GM19468 (cell line): ENCODE measurements around the gene RALBP1.
"Not testable (repeated sequence)": the region's sequence is repeated elsewhere in the genome, so short reads cannot be mapped to it uniquely, and the experiment has no call there.

Source experiments
- ATAC-seq: cut with Tn5 transposase; IDR thresholded peaks from one replicate; pipeline ENCODE4 v1.9.1; 2021; ENCODE audit warnings: mild to moderate bottlenecking, moderate library complexity, moderate number of reproducible peaks; ENCODE audit not compliant: unreplicated experiment; ENCODE audit errors: extremely low read depth

RALBP1 gene

GRCh38 chr18:9453283-9453682, 22.0 kb upstream of the RALBP1 start:
- no peak for ATAC-seq

DNA sequence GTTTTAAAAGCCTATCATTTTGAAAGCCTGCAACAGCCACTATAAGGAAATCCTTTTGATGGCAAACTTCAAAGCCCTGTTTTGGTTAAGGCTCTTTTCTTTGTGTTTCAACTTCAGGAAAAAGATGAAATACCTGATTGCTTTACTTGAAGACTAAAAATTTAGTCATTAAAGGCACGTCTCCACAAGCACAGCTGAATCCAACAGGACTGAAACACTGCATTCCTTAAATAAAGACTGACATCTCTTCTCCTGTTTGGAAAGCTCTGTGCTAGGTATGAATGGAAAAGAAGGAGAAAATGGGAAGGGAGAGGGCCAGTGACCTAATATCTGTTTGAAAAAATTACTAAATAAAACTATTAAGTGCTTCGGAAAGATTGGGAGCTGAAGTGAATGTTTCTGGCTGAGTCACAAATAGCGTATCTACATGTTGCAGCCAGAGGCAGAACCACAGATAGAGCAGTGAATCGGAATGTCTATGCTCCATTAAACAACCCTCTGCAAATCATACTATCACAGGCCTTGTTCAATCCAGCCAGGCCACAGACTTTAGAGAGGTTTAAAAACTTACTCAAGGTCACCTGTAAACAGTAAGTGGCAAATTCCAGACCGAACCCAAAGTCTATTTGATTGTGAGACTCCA, 21.1 kb upstream of the RALBP1 start:
- no peak for ATAC-seq

- no peak for ATAC-seq
These were observed 19.4 kb upstream of the RALBP1 start for GRCh38 chr18:9455718-9456511.

DNA sequence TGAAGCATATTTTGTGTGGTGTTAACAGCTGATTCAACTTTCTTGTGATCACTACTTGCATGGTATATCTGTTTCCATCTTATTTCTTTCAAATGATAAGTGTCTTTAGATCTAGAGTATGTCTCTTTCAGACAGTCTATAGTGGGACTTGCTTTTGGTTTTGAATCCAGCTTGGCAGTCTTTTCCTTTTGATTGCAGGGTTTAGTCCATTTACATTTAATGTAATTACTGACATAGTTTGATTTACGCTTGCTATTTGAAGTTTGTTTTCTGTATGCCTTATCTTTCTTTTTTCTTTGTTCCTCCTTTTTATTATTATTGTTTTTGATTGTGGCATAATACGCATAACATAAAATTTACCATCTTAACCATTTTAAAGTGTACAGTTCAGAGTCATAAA, 9.2 kb upstream of the RALBP1 start:
- ATAC-seq = no peak

- no peak for ATAC-seq
These were observed 8.5 kb upstream of the RALBP1 start for GRCh38 chr18:9466846-9467245.

DNA sequence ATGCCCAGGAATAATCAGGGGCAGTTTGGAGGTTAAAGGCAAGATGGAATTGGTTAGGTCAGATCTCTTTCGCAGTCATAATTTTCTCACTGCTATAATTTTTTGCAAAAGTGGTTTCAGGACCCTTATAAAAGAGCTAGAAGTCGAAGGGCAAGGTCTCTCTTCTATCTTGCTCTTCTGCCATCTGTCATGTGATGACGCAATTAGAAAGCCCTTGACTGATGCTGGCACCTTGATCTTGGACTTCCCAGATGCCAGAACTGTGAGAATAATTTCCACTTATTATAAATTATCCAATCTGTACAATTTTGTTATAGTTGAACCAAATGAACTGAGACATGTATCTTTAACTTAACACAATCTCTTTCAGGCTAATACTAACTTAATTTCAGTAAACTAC, 6.3 kb upstream of the RALBP1 start:
- no peak for ATAC-seq

GRCh38 chr18:9469685-9470084, 5.6 kb upstream of the RALBP1 start:
- ATAC-seq = no peak

DNA sequence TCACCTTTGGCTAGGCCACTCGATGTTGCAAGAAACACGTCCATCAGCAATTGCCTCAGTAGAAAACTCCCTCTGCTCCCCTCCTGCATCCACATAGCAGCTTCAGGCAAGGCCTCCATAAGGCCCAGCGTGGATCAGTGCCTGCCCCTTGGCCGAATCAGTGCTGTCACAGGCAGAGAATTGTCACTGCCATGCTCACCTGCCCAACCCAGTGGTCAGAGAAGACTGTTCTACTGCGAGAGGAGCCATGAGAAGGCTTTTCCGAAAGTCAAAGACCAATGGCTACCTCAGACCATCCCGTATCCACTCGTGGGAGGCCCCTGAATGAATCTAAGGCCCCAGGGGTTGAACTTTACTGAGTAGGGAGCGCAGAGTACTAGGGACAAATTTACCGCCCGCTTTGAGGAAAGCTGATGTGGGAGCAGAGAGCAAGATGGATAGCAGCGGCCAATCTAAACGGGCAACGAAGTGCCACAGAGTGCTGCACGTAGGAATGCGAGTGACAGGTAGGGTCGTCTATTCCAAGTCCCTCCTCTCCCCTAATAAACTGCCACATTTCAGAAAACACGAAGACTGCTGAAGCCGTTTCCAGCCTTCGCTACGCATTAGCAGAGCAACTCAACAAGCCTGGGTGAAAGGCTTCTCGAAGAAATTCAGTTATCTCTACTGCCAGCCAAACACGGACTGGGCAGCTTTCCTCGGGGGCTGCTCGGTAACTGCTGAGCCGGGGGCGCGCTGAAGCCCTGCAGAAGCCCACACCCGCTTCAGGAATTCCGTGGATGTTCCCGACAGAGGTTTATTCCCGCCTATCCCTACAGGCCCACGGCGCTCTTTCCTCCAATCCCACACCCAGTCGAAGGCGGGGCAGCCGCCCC, 968 bp upstream of the RALBP1 start:
- ATAC-seq = no peak

DNA sequence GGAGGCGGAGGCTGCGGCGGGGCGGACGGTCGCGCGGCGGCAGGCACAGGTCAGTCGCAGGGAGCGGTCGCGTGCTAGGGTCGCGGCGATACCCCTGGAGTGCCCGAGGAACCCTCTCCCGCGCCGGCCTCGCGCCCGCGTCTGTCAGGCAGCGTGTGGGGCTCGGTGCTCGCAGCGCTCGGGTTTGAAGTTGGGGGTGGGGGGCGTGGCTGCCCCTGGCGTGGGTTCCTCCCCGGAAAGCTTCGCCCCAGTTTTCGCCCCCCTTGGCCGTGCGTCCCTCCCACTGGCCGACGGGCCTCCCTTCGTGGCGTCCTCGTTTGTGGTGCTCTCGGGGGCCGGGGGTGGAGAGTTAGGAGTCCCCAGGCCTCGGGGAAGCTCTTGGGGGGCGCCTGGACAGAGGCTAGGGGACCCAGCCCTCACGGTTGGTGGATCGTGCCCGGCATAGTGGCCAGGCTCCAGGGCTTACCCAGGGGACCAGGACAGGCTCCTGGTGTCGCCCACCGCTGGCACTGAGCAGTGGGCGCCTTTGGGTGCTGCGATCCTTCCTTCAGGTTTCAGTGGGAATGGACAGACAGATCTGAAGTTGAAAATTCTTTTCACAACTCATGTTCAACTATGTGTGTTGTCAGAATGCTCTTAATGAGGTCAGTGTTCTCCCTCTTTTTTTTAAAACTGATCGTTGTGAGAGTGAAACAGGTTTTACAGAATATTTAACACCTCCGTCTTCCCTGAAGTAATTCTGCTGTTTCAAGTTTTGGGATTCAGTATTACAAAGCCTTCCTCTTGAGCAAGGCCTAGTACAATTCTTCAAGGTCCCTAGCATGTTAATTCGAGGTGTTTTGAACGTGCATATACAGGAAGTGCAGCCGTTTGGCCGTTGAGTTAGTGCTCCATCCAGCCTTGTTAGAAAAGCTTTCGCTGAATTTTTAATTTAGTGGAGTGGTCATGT, 604 bp downstream of the RALBP1 start:
- ATAC-seq = no peak

DNA sequence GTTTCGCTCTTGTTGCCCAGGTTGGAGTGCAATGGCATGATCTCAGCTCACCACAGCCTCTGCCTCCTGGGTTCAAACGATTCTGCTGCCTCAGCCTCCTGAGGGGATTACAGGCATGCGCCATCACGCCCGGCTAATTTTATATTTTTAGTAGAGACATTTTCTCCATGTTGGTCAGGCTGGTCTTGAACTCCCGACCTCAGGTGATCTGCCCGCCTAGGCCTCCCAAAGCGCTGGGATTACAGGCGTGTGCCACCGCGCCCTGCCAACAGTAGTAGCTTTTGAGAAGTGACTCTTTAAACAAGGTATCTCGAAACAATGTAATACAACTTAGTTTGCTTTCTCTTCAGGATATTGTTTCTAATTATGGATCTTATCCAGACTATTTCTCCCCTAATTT, 1.6 kb downstream of the RALBP1 start:
- not testable (repeated sequence) for ATAC-seq

- no peak for ATAC-seq
These were observed 2.2 kb downstream of the RALBP1 start for GRCh38 chr18:9477509-9477908.

- ATAC-seq = no peak
These were observed 3.2 kb downstream of the RALBP1 start for GRCh38 chr18:9478545-9478944.

- ATAC-seq = no peak
These were observed 7.5 kb downstream of the RALBP1 start for GRCh38 chr18:9482790-9483189.

DNA sequence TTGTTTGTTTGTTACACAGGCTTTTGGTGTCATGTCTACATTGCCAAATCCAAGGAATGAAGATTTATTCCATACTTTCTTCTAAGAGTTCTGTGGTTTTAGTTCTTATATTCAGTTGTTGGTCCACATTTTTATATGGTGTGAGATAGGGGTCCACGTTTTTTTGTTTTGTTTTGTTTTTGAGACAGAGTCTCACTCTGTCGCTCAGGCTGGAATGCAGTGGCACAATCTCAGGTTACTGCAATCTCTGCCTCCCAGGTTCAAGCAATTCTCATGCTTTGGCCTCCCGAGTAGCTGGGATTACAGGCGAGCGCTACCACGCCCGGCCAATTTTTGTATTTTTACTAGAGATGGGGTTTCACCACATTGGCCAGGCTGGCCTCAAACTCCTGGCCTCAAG, 8.2 kb downstream of the RALBP1 start:
- ATAC-seq = no peak

- not testable (repeated sequence) for ATAC-seq
These were observed 9.5 kb downstream of the RALBP1 start for GRCh38 chr18:9484856-9485255.

DNA sequence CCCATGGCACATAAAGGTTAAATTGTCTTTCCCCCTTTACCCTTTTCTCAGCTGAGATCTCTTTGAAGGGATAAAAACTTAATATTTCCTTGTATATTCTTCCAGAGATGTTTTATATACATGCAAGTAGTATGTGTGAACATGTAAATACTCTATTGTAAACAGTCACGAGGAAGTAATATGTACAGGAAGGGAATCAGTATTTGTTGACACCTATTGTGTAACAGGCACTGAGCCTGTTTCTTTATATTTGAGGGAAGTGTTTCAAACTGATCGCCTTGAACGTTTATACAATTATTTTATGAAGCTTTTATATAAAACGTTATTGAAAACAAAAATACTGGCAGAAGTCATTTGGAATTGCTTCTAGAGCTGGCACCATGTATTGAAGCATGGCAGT, 13.2 kb downstream of the RALBP1 start:
- no peak for ATAC-seq

DNA sequence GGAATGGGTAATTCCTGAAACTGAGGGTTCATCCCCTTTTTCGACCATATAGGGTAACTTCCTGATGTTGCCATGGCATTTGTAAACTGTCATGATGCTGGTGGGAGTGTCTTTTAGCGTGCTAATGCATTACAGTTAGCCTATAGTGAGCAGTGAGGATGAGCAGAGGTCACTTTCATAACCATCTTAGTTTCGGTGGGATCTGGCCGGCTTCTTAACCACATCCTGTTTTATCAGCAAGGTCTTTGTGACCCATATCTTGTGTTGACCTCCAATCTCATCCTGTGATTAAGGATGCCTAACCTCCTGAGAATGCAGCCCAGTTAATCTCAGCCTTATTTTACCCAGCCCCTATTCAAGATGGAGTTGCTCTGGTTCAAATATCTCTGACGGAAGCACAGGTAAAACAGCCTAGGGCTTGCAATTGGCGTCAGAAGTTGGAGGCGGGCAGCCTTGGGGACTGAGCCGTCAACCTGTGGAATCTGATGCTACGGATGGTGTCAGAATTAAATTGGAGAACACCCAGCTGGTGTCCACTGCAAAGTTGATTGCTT, 19.5 kb downstream of the RALBP1 start:
- peak; percentile 75 for ATAC-seq

DNA sequence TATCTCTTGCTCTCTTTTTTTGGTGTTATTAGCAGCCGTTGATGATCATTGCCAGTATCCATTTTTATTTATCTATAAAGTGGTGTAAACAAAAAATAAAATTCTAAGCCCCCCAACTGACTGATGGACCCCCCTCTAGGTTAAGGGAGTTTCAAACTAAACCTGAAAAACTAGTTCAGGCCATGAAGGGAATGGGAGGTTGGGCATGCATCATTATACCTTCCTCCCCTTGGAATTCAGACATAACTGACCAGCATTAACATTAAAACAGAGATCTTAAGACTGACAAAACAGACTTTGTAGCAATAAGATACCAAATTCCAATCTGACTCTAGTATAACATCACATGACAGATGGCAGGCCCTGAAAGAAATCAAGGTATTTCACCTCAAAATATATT, 20.2 kb downstream of the RALBP1 start:
- ATAC-seq = no peak

GRCh38 chr18:9495916-9496705, 20.8 kb downstream of the RALBP1 start:
- no peak for ATAC-seq
